Lung (tissue), 12 donors: ENCODE data around the gene TNP1. TPM values are rescaled to one million over a fixed set of nuclear protein-coding genes. Genes with fewer than 3 reads are reported as not detected.
A peak's percentile ranks its signal among the peaks of the same experiment; 100 is the strongest.

Experiments used
- ATAC-seq: fragments of 200-7000 bp; cut with Tn5 transposase; one replicate; pipeline ENCODE4 v1.9.1; 2020; ENCODE audit warnings: moderate number of reproducible peaks; ENCODE audit not compliant: insufficient read depth, low FRiP score
- DNase-seq, 3 donors: peaks; one replicate each; pipeline ENCODE4 v3.0.0-alpha.2; 2013 to 2017
- H3K27ac ChIP-seq, 2 donors: one replicate each; pipeline ENCODE4 v1.5.1; 2013; ENCODE audit warnings: mild to moderate bottlenecking in 2 of 2, moderate library complexity in 2 of 2, control low read depth in 1 of 2, inconsistent platforms in 1 of 2, low read depth in 1 of 2, low read length in 1 of 2
- H3K27me3 ChIP-seq, 3 donors: one replicate each; pipeline ENCODE4 v1.5.1; 2013; ENCODE audit warnings: low read length in 2 of 3; ENCODE audit not compliant: control insufficient read depth in 3 of 3, insufficient read depth in 3 of 3
- H3K36me3 ChIP-seq, 4 donors: one replicate each; pipeline ENCODE4 v1.5.1; 2013; ENCODE audit warnings: low read length in 4 of 4, mild to moderate bottlenecking in 1 of 4, moderate library complexity in 1 of 4; ENCODE audit not compliant: control insufficient read depth in 4 of 4, insufficient read depth in 4 of 4
- H3K4me1 ChIP-seq, 5 donors: one replicate each; pipeline ENCODE4 v1.5.1; 2013; ENCODE audit warnings: low read length in 5 of 5, mild to moderate bottlenecking in 2 of 5, moderate library complexity in 1 of 5; ENCODE audit not compliant: control insufficient read depth in 5 of 5, insufficient read depth in 5 of 5
- H3K4me3 ChIP-seq: one replicate; pipeline ENCODE4 v1.5.1; 2013; ENCODE audit warnings: mild to moderate bottlenecking, control low read depth, moderate library complexity
- H3K9ac ChIP-seq, 2 donors: one replicate each; pipeline ENCODE4 v1.5.1; 2013; ENCODE audit warnings: low read length in 2 of 2, control low read depth in 1 of 2; ENCODE audit not compliant: insufficient read depth in 1 of 2
- H3K9me3 ChIP-seq, 4 donors: one replicate each; pipeline ENCODE4 v1.5.1; 2013; ENCODE audit warnings: low read length in 3 of 4, mild to moderate bottlenecking in 1 of 4, moderate library complexity in 1 of 4; ENCODE audit not compliant: control insufficient read depth in 4 of 4, insufficient read depth in 3 of 4
- CTCF ChIP-seq: IDR thresholded peaks from 2 replicates; pipeline ENCODE4 v1.5.1; 2012; ENCODE audit warnings: mild to moderate bottlenecking; ENCODE audit errors: control extremely low read depth, extremely low read depth
- WGBS, 2 donors: extraction: QIAGEN DNeasy Blood & Tissue Kit; methylation state at CpG; one replicate each; pipeline ENCODE4 v1.1.7; 2013; 5-methylcytosine and 5-hydroxymethylcytosine counted together
- polyA plus RNA-seq, 2 donors: library from polyadenylated mRNA; stranded (reverse); fragments of 200-250 nt; gene quantifications; one replicate each; pipeline ENCODE4 v1.2.1, GENCODE V29; 2013
- total RNA-seq, 2 donors: library from RNA; depleted of rRNA in 1 of 2; stranded (reverse); fragments of >200 nt in 1 of 2; gene quantifications; one replicate each; pipeline ENCODE4 v1.2.1, GENCODE V29; 2014 to 2021
- donor health status: control.
- donor health status: control.
- donor health status: Bipolar disorder and iron deficiency.
- donor health status: healthy.
- donor health status: DM: yes; HTN: yes; CAD: no.

Gene TNP1
- total and polyA plus RNA-seq, 4 donors, result not detected

DNA sequence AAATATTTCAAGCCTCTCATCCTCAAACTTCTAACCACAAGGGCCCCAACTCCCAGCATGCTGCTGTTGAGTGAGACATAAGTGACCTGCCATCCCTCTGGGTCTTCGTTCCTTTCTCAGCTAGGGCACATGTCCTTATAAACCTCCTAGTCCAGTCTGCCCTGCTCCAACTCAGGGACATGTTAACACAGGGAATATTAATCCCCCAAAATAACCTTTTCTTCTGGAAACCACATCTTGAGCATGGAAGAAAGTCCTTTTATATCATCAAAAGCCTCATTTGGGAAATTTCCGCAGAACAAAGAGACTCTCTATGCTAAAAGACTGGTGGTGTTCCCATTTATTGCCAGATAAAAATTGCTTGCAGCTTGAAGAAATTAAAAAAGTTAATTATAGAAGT is 14.4 kb downstream of the TNP1 start:
- H3K36me3 ChIP-seq, result no peaks in the 10 kb centered on the region
- TF ChIP-seq CTCF, result no peak
- no peak overlapping the region for H3K4me3 ChIP-seq
- no peaks in the 10 kb centered on the region for H3K9me3 ChIP-seq
- 88 to 97% methylated on average over 2 of the region's 2 CpGs for whole genome bisulfite sequencing, 2 donors
- DNase-seq (no peak), ATAC-seq (no peak)
- no peak overlapping the region for H3K9ac ChIP-seq
- H3K27me3 ChIP-seq, result no peaks in the 10 kb centered on the region
- H3K27ac ChIP-seq, result no peak overlapping the region
- peaks cover 0 to 6% (median 0%) of the 10 kb centered on the region in 5 donors for H3K4me1 ChIP-seq

- no peak overlapping the region for H3K4me3 ChIP-seq
- H3K4me1 ChIP-seq, result peaks cover 0 to 6% (median 0%) of the 10 kb centered on the region in 5 donors
- no peak for ATAC-seq
- peak in 2 of 3 donors; percentile 13 for DNase-seq
- no peaks in the 10 kb centered on the region for H3K27me3 ChIP-seq
- 85 to 92% methylated on average over 10 of the region's 10 CpGs for WGBS, 2 donors
- no peak overlapping the region for H3K27ac ChIP-seq
- H3K9ac ChIP-seq, result no peak overlapping the region
- TF ChIP-seq CTCF, result no peak
- H3K9me3 ChIP-seq, result no peaks in the 10 kb centered on the region
- no peaks in the 10 kb centered on the region for H3K36me3 ChIP-seq
Measured at GRCh38 chr2:216842636-216843035, 17.2 kb downstream of the TNP1 start.

DNA sequence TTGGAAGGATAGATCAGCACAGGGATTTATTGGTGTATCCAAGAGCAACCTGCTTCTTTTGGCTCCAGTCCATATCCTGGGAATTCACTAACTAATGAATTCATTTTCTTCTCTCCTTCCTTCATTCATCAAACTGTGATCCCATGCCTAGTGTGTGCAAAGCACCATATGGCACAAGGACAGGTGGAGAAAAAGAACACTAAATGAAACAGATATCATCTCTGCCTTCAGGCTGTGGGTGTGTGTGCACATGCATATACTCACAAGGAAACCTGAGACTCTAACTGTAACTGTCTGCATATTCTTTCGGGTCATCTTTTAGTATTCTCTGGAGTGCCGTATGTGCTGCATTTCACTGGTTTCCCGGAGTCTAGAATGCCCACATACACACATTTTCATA is 20.2 kb downstream of the TNP1 start:
- Histone ChIP-seq H3K4me1 (peaks cover 0 to 6% (median 0%) of the 10 kb centered on the region in 5 donors), H3K4me3 (no peak overlapping the region), H3K27ac (no peak overlapping the region), H3K36me3 (no peaks in the 10 kb centered on the region), H3K9me3 (no peaks in the 10 kb centered on the region), H3K27me3 (no peaks in the 10 kb centered on the region), H3K9ac (no peak overlapping the region)
- WGBS, 2 donors, result 95 to 99% methylated on average over 3 of the region's 3 CpGs
- TF ChIP-seq CTCF, result no peak
- ATAC-seq (no peak), DNase-seq (no peak)

GRCh38 chr2:216838151-216838550 is 21.7 kb downstream of the TNP1 start:
- H3K36me3 ChIP-seq, result no peaks in the 10 kb centered on the region
- peak; percentile 24 to 71 (median 53) for DNase-seq
- WGBS, 2 donors, result 63 to 86% methylated on average over 5 of the region's 5 CpGs

More at GRCh38 chr2:216838151-216838550, 21.7 kb downstream of the TNP1 start:
- no peak for TF ChIP-seq CTCF
- H3K9ac ChIP-seq, result no peak overlapping the region
- ATAC-seq, result no peak
- no peaks in the 10 kb centered on the region for H3K27me3 ChIP-seq
- no peaks in the 10 kb centered on the region for H3K9me3 ChIP-seq
- no peak overlapping the region for H3K27ac ChIP-seq
- no peak overlapping the region for H3K4me3 ChIP-seq
- H3K4me1 ChIP-seq, result peaks cover 0 to 6% (median 0%) of the 10 kb centered on the region in 5 donors
